Mesothelial cell of epicardium (in vitro differentiated cells): ENCODE measurements around the gene STAC. TPM values are rescaled to one million over a fixed set of nuclear protein-coding genes. Genes with fewer than 3 reads are reported as not detected.

Experiments used
- DNase-seq, 2 experiments: peaks; one replicate each; pipeline ENCODE4 v3.0.0; 2021; ENCODE audit warnings: low spot score in 2 of 2; ENCODE audit not compliant: unreplicated experiment in 2 of 2
- H3K27ac Mint-ChIP-seq: 2 replicates; pipeline ENCODE4 v1.8.0; 2021; ENCODE audit warnings: mixed read lengths
- H3K27me3 Mint-ChIP-seq: 2 replicates; pipeline ENCODE4 v1.8.0; 2021; ENCODE audit warnings: low read depth, mixed read lengths
- H3K36me3 Mint-ChIP-seq: 2 replicates; pipeline ENCODE4 v1.8.0; 2021; ENCODE audit warnings: mixed read lengths
- H3K4me1 Mint-ChIP-seq: 2 replicates; pipeline ENCODE4 v1.8.0; 2021; ENCODE audit warnings: mixed read lengths
- H3K4me3 Mint-ChIP-seq: 2 replicates; pipeline ENCODE4 v1.8.0; 2021; ENCODE audit warnings: mild to moderate bottlenecking, moderate library complexity, mixed read lengths
- H3K9me3 Mint-ChIP-seq: 2 replicates; pipeline ENCODE4 v1.8.0; 2021; ENCODE audit warnings: mixed read lengths
- CTCF ChIP-seq: fragments of 200-600 bp; sonication (generic); IDR thresholded peaks from one replicate; pipeline ENCODE4 v1.5.0; 2021; ENCODE audit warnings: antibody characterized with exemption; ENCODE audit not compliant: unreplicated experiment
- total RNA-seq: library from RNA; stranded (reverse); gene quantifications from 3 replicates; pipeline ENCODE4 v1.2.1, GENCODE V29; 2021

The STAC gene
- total RNA-seq, 1 donor from 2014 or later, result 1.9 TPM

DNA sequence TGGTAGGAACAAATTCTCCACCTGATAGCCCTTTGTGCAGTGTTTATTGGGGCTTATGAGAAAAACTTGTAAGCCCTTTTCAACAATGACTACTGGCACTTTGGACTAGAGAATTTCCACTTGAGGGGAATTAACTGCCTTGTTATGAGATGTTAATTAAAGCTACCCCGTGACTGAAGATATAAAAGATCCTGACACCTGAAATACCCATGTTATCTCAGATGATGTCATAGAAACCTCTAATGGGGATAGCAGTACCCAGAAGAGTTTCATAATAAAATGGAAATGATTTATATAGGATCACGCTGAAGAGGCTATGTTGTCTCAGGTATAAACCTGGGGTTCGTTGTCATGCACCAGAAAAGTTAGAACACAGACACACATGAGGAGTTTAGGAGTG lies 14.5 kb upstream of the STAC start:
- no peaks in the 10 kb centered on the region for H3K27me3 Mint-ChIP-seq
- peaks cover 15% of the 10 kb centered on the region for H3K4me1 Mint-ChIP-seq
- no peak overlapping the region for H3K27ac Mint-ChIP-seq
- H3K4me3 Mint-ChIP-seq, result no peak overlapping the region
- H3K36me3 Mint-ChIP-seq, result no peaks in the 10 kb centered on the region
- H3K9me3 Mint-ChIP-seq, result no peaks in the 10 kb centered on the region
- no peak for TF ChIP-seq CTCF
- DNase-seq, result no peak

GRCh38 chr3:36366308-36366707 lies 14.0 kb upstream of the STAC start:
- TF ChIP-seq CTCF, result no peak
- no peak overlapping the region for H3K4me3 Mint-ChIP-seq

GRCh38 chr3:36367912-36368573 lies 12.3 kb upstream of the STAC start:
- H3K9me3 Mint-ChIP-seq, result no peaks in the 10 kb centered on the region
- H3K27me3 Mint-ChIP-seq, result no peaks in the 10 kb centered on the region
- H3K27ac Mint-ChIP-seq, result no peak overlapping the region
- DNase-seq, result no peak
- peaks cover 2% of the 10 kb centered on the region for H3K4me1 Mint-ChIP-seq
- no peak for TF ChIP-seq CTCF
- H3K36me3 Mint-ChIP-seq, result no peaks in the 10 kb centered on the region
- no peak overlapping the region for H3K4me3 Mint-ChIP-seq

More at GRCh38 chr3:36366308-36366707, 14.0 kb upstream of the STAC start:
- Mint-ChIP-seq H3K4me1 (peaks cover 15% of the 10 kb centered on the region), H3K27me3 (no peaks in the 10 kb centered on the region), H3K9me3 (no peaks in the 10 kb centered on the region), H3K36me3 (no peaks in the 10 kb centered on the region), H3K27ac (no peak overlapping the region)
- no peak for DNase-seq

DNA sequence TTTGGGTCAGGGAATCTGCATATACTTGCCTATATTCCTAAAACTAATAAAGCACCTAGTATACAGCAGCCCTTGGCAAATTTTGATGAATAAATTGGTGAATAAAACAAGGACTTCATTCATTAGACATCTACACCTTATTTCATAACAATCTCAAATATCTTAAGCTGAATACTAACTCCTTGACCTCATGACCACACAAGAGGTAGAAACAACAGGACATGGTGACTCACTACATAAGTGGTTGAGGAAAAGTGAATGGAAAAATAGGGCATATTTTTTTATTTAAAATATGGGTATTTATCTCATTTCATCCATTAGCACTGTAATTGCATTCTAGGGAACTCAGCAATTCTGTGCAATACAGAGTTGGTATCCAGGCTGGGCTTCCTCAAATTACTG lies 7.8 kb upstream of the STAC start:
- H3K9me3 Mint-ChIP-seq, result no peaks in the 10 kb centered on the region
- no peak for TF ChIP-seq CTCF
- no peak overlapping the region for H3K4me3 Mint-ChIP-seq
- H3K36me3 Mint-ChIP-seq, result no peaks in the 10 kb centered on the region
- DNase-seq, result no peak
- peaks cover 7% of the 10 kb centered on the region for H3K27me3 Mint-ChIP-seq
- no peak overlapping the region for H3K27ac Mint-ChIP-seq
- peaks cover 6% of the 10 kb centered on the region for H3K4me1 Mint-ChIP-seq

GRCh38 chr3:36373084-36373483 lies 7.2 kb upstream of the STAC start:
- H3K4me1 Mint-ChIP-seq, result peaks cover 6% of the 10 kb centered on the region
- H3K4me3 Mint-ChIP-seq, result no peak overlapping the region
- no peak for TF ChIP-seq CTCF
- no peaks in the 10 kb centered on the region for H3K9me3 Mint-ChIP-seq
- peaks cover 12% of the 10 kb centered on the region for H3K27me3 Mint-ChIP-seq
- H3K27ac Mint-ChIP-seq, result no peak overlapping the region
- DNase-seq, result no peak
- H3K36me3 Mint-ChIP-seq, result no peaks in the 10 kb centered on the region

GRCh38 chr3:36373666-36374065 lies 6.6 kb upstream of the STAC start:
- no peak overlapping the region for H3K27ac Mint-ChIP-seq
- H3K4me1 Mint-ChIP-seq, result peaks cover 6% of the 10 kb centered on the region
- no peaks in the 10 kb centered on the region for H3K36me3 Mint-ChIP-seq
- no peak overlapping the region for H3K4me3 Mint-ChIP-seq
- no peak for TF ChIP-seq CTCF
- no peaks in the 10 kb centered on the region for H3K9me3 Mint-ChIP-seq
- peaks cover 16% of the 10 kb centered on the region for H3K27me3 Mint-ChIP-seq
- DNase-seq, result no peak
